Activated naive CD8-positive, alpha-beta T cell (primary cell): Measurements from ENCODE around the gene CDH5.

ENCODE experiments used
- H3K27ac Mint-ChIP-seq: one replicate; pipeline ENCODE4 v1.8.0; 2021; ENCODE audit warnings: mixed read lengths
- H3K27me3 Mint-ChIP-seq: one replicate; pipeline ENCODE4 v1.8.0; 2021; ENCODE audit warnings: mixed read lengths
- H3K36me3 Mint-ChIP-seq: one replicate; pipeline ENCODE4 v1.8.0; 2021; ENCODE audit warnings: mixed read lengths
- H3K4me1 Mint-ChIP-seq: one replicate; pipeline ENCODE4 v1.8.0; 2021; ENCODE audit warnings: low read depth, mixed read lengths
- H3K4me3 Mint-ChIP-seq: one replicate; pipeline ENCODE4 v1.8.0; 2021; ENCODE audit warnings: mild to moderate bottlenecking, mixed read lengths
- H3K9me3 Mint-ChIP-seq: one replicate; pipeline ENCODE4 v1.8.0; 2021; ENCODE audit warnings: low read depth, mixed read lengths

Gene CDH5

GRCh38 chr16:66377324-66377723 is 10.8 kb downstream of the CDH5 start:
- Mint-ChIP-seq H3K27ac (no peak overlapping the region), H3K4me1 (no peaks in the 10 kb centered on the region), H3K36me3 (no peaks in the 10 kb centered on the region), H3K9me3 (no peaks in the 10 kb centered on the region), H3K4me3 (no peak overlapping the region), H3K27me3 (no peaks in the 10 kb centered on the region)

DNA sequence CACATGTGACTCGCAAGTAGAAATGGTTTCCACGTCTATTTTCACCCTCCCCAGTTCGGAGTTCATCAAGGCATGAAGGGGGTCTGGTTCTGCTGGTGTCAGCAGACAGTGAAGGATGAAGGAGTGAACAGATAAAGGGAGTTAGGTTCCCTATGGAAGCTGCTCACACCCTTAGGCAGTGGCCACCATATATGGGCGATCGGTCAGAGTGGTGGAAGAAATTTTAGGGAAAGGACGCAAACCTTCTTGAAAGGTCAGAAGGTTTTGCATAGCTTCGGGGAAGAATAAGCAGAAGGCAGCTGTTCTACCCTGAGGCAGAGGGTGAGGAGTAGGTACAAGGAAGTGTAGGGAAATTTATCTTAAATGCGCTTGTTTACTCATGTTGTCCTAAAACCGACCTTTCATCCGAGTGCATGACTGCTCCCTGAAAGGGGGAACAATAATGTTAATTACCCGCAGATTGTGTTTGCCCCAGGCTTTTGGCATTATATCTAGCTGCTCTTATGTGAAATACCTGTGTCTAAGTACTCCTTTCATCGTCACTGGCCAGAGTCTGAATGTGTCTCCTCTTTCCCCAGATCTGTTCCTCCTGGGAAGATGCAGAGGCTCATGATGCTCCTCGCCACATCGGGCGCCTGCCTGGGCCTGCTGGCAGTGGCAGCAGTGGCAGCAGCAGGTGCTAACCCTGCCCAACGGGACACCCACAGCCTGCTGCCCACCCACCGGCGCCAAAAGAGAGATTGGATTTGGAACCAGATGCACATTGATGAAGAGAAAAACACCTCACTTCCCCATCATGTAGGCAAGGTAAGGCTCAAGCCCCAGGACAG is 12.5 kb downstream of the CDH5 start:
- H3K36me3 Mint-ChIP-seq: no peaks in the 10 kb centered on the region
- H3K27ac Mint-ChIP-seq: no peak overlapping the region
- H3K27me3 Mint-ChIP-seq: no peaks in the 10 kb centered on the region
- H3K9me3 Mint-ChIP-seq: no peaks in the 10 kb centered on the region
- no peak overlapping the region for H3K4me3 Mint-ChIP-seq
- H3K4me1 Mint-ChIP-seq: no peaks in the 10 kb centered on the region

DNA sequence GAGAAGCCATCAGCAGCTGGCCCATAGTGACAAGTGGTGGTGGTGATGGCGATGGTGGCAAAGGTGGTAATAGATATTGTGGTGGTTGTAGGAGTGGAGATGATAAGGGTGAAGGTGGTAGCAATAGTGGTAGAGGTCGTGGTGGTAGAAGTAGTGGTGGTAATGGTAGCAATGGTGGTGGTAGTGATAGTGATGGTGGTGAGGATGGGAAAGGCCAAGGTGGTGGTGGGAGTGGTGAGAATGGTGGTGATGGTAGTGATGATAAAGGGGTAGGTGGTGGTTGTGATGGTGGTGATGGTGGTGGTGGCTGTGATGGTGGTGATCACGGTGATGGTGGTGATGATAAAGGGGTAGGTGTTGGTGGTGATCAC is 13.1 kb downstream of the CDH5 start:
- Mint-ChIP-seq H3K27ac (no peak overlapping the region), H3K4me3 (no peak overlapping the region), H3K4me1 (no peaks in the 10 kb centered on the region), H3K27me3 (no peaks in the 10 kb centered on the region), H3K9me3 (no peaks in the 10 kb centered on the region), H3K36me3 (no peaks in the 10 kb centered on the region)

GRCh38 chr16:66380421-66380820 is 13.9 kb downstream of the CDH5 start:
- Mint-ChIP-seq H3K36me3 (no peaks in the 10 kb centered on the region), H3K27me3 (no peaks in the 10 kb centered on the region), H3K27ac (no peak overlapping the region), H3K9me3 (no peaks in the 10 kb centered on the region), H3K4me1 (no peaks in the 10 kb centered on the region), H3K4me3 (no peak overlapping the region)

- no peaks in the 10 kb centered on the region for H3K9me3 Mint-ChIP-seq
- no peaks in the 10 kb centered on the region for H3K4me1 Mint-ChIP-seq
- H3K4me3 Mint-ChIP-seq: no peak overlapping the region
- H3K27me3 Mint-ChIP-seq: no peaks in the 10 kb centered on the region
- H3K27ac Mint-ChIP-seq: no peak overlapping the region
- no peaks in the 10 kb centered on the region for H3K36me3 Mint-ChIP-seq
Measured at GRCh38 chr16:66381585-66382170, 15.2 kb downstream of the CDH5 start.

DNA sequence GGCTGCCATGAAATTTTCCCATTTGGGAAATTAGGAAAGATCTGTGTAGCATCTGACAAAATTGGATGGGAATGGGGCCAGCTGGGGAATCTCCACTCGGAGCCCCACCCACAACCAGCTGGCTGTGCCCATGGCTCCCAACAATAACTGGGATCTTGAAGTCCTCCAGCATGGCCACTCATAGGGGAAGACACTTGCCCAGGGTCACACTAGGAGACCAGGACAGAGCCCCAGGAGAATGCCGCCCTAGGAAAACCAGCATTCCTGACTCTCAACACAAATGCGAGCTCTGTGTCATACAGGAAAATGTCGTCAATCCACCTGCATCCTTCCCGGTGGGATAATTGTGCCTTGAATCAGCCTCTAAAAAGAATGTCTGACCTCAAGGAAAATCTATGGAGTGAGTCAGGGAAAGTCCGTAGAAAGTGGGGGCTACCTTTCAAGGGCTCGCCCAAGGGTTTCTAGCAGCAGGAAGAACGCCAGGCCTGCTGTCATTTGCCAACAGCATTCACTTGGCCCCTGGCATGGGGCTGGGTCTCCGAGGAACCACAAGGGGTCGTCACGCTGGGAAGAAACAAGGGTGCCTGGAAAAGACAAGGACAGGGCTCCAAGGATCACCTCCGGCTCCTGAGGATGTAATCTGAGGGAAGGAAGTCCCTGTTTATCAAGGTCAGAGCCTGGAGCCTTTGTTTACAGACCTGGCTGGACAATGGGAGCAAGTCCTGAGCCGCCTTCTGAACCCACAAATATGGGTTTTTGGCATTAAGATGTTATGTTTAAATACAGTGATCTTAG is 15.9 kb downstream of the CDH5 start:
- Mint-ChIP-seq H3K4me1 (no peaks in the 10 kb centered on the region), H3K36me3 (no peaks in the 10 kb centered on the region), H3K27me3 (no peaks in the 10 kb centered on the region), H3K4me3 (no peak overlapping the region), H3K27ac (no peak overlapping the region), H3K9me3 (no peaks in the 10 kb centered on the region)

DNA sequence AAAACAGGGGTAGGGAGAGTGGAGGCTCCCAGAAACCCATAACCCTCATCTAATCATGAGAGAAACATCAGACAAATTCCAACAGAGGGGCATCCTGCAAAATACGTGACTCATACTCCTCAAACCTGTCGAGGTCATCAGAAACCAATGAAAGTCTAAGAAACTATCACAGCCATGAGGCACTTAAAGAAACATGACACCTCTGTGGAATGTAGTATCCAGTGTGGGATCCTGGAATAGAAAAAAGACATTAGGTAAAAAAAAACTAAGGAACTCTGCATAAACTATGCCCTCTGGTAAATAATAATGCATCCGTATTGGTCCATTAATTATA is 16.4 kb downstream of the CDH5 start:
- Mint-ChIP-seq H3K9me3 (no peaks in the 10 kb centered on the region), H3K27ac (no peak overlapping the region), H3K4me1 (no peaks in the 10 kb centered on the region), H3K27me3 (no peaks in the 10 kb centered on the region), H3K4me3 (no peak overlapping the region), H3K36me3 (no peaks in the 10 kb centered on the region)

DNA sequence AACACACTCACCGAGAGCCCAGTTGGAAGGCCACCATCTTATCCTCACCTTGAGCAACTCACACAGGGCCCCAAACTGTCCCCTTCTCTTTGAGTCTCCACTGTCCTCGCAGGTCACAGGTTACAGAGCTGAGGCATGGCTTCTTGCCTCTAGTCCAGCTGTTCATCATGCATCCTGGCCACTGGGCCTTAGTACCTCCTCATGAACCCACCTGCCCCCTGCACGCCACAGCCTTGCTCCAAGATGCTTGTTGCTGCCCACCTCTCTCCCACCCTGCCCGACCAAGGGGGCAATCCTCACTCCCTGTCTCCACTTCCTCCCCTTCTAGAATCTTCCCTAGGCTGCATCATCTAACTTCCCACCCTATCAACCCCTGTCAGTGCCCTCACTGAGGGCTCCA is 17.1 kb downstream of the CDH5 start:
- Mint-ChIP-seq H3K9me3 (no peaks in the 10 kb centered on the region), H3K4me1 (no peaks in the 10 kb centered on the region), H3K4me3 (no peak overlapping the region), H3K36me3 (no peaks in the 10 kb centered on the region), H3K27me3 (no peaks in the 10 kb centered on the region), H3K27ac (no peak overlapping the region)

DNA sequence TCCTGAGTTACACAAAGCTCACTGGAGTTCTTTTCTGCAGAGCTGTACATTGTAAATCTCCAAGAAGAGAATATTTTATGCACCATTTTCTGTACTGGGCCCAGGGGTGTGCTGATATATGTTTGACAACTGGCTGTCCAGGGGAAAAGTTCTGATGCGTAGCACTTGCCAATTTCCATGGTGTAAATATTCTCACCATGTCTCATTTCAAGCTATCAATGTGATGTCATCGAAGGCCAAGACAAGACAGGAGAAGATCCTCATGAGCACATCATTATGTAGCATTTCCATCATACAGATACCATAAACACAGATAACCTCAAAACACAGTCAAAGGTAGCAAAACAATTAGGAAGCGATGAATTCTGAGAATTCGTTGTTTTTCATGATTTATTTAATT is 18.9 kb downstream of the CDH5 start:
- Mint-ChIP-seq H3K27me3 (no peaks in the 10 kb centered on the region), H3K27ac (no peak overlapping the region), H3K4me1 (no peaks in the 10 kb centered on the region), H3K36me3 (no peaks in the 10 kb centered on the region), H3K9me3 (no peaks in the 10 kb centered on the region), H3K4me3 (no peak overlapping the region)

DNA sequence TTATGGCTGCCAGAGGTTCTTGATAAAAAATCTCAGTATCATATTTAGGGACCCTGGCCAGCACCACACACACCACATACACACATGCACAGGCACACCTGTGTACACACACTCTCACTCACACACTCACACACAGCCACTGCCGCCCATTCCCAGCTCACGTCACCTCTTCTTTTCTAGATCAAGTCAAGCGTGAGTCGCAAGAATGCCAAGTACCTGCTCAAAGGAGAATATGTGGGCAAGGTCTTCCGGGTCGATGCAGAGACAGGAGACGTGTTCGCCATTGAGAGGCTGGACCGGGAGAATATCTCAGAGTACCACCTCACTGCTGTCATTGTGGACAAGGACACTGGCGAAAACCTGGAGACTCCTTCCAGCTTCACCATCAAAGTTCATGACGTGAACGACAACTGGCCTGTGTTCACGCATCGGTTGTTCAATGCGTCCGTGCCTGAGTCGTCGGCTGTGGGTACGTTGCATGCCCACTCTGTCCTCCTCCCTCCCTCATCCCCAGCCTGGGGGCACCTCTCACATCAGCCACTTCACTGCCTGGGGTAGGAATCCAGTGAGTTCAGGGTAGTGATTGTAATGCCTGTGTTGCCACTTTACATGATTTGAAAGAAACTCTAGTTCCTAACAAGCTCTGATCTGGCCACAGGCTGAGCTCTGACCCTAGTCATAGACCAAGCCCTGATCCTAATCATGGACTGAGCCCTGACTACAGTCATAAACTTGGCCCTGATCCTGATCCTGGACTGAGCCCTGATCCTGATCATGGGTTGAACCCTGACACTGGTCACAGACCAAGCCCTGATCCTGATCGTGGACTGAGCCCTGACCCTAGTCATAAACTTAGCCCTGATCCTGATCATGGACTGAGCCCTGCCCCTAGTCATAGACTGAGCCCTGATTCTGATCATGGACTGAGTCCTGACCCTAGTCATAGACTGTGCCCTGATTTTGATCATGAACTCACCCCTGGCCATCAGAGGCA is 20.4 kb downstream of the CDH5 start:
- Mint-ChIP-seq H3K27me3 (no peaks in the 10 kb centered on the region), H3K36me3 (no peaks in the 10 kb centered on the region), H3K4me3 (no peak overlapping the region), H3K9me3 (no peaks in the 10 kb centered on the region), H3K4me1 (no peaks in the 10 kb centered on the region), H3K27ac (no peak overlapping the region)

GRCh38 chr16:66387817-66388332 is 21.4 kb downstream of the CDH5 start:
- H3K36me3 Mint-ChIP-seq: no peaks in the 10 kb centered on the region
- no peak overlapping the region for H3K27ac Mint-ChIP-seq
- no peaks in the 10 kb centered on the region for H3K4me1 Mint-ChIP-seq
- no peaks in the 10 kb centered on the region for H3K27me3 Mint-ChIP-seq
- H3K4me3 Mint-ChIP-seq: no peak overlapping the region
- no peaks in the 10 kb centered on the region for H3K9me3 Mint-ChIP-seq

- Mint-ChIP-seq H3K9me3 (no peaks in the 10 kb centered on the region), H3K27me3 (no peaks in the 10 kb centered on the region), H3K36me3 (no peaks in the 10 kb centered on the region), H3K27ac (no peak overlapping the region), H3K4me3 (no peak overlapping the region), H3K4me1 (no peaks in the 10 kb centered on the region)
Measured at GRCh38 chr16:66388350-66389139, 22.1 kb downstream of the CDH5 start.

DNA sequence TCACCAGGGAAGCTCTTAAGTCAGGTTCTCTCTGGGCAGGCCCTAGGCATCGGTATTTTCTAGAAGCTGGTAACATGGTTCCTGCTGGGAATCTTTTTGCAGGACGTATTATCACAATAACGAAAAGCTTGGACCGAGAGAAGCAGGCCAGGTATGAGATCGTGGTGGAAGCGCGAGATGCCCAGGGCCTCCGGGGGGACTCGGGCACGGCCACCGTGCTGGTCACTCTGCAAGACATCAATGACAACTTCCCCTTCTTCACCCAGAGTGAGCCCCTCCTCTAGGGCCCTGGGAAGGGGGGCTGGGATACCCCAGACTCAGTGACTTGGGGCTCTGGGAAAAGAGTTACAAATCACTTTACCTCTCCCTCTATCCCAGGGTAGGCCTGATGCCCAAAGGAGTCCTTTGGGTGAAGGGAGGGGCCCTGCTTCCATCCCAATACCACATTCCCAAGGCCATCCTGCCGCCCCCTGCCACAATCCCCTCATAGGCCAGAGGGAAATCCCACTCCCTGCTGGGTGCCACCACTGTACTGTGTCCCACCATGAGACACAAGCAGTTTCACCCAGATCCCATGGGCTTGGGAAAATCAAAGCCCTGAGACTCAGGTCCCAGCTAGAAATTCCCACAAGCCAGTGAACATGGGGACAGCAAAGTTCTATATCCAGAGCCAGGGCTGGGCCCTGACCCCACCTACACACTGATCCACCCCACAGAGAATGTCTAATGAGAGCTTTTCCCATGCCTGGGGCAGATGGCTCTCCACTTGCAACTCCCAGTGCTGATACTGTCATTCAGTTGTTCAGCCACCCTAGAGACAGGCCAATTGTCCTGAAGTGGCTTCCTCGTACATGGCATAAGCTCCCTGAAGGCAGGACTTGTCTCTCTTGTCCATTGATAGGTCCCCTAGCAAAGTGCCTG is 23.0 kb downstream of the CDH5 start:
- Mint-ChIP-seq H3K4me3 (no peak overlapping the region), H3K36me3 (no peaks in the 10 kb centered on the region), H3K27me3 (no peaks in the 10 kb centered on the region), H3K27ac (no peak overlapping the region), H3K9me3 (no peaks in the 10 kb centered on the region), H3K4me1 (no peaks in the 10 kb centered on the region)
